Left lung (tissue), 10 donors: Measurements from ENCODE around the gene SBNO2. TPM values are rescaled to one million over a fixed set of nuclear protein-coding genes. Genes with fewer than 3 reads are reported as not detected.

Source experiments
- ATAC-seq: fragments of 200-7000 bp; cut with Tn5 transposase; one replicate; pipeline ENCODE4 v1.9.1; 2020; ENCODE audit warnings: moderate library complexity
- DNase-seq, 4 donors: peaks; one replicate each; pipeline ENCODE4 v3.0.0-alpha.2; 2013 to 2020
- H3K27ac ChIP-seq, 2 donors: fragments of 200-600 bp; sonication (generic) in 1 of 2; one replicate each; pipeline versions ENCODE4 v1.5.0 to v1.8.0; 2020 to 2021
- H3K27me3 ChIP-seq, 2 donors: fragments of 200-600 bp; sonication (generic) in 1 of 2; one replicate each; pipeline versions ENCODE4 v1.5.0 to v1.8.0; 2020 to 2021
- H3K36me3 ChIP-seq, 2 donors: fragments of 200-600 bp; sonication (generic) in 1 of 2; one replicate each; pipeline versions ENCODE4 v1.5.0 to v1.8.0; 2020 to 2021
- H3K4me1 ChIP-seq, 2 donors: fragments of 200-600 bp; one replicate each; pipeline ENCODE4 v1.8.0; 2021
- H3K4me3 ChIP-seq, 2 donors: fragments of 200-600 bp; sonication (generic) in 1 of 2; one replicate each; pipeline versions ENCODE4 v1.5.0 to v1.8.0; 2020 to 2021; ENCODE audit warnings: mild to moderate bottlenecking in 1 of 2
- H3K9me3 ChIP-seq, 2 donors: fragments of 200-600 bp; sonication (generic) in 1 of 2; one replicate each; pipeline versions ENCODE4 v1.5.0 to v1.8.0; 2020 to 2021
- CTCF ChIP-seq, 2 donors: fragments of 200-600 bp; sonication (generic) in 1 of 2; IDR thresholded peaks; one replicate each; pipeline versions ENCODE4 v1.5.0 to v1.8.0; 2021; ENCODE audit warnings: antibody characterized with exemption in 2 of 2
- intact Hi-C, 2 donors: fragments of 100-400 bp; cut with DNase I; formaldehyde crosslinking; loops; one replicate each; pipeline versions ENCODE4 v1.11.2 to v1.14.2; 2022
- polyA plus RNA-seq, 6 donors: library from polyadenylated mRNA; unstranded; fragments of 120-200 nt; gene quantifications; one replicate each; pipeline ENCODE4 v1.2.1, GENCODE V29; 2013; ENCODE audit not compliant: insufficient read length in 6 of 6
- total RNA-seq, 2 donors: library from RNA; stranded (reverse); fragmentation: NEBNext Ultra II Directional; extraction: Animal tissue kit (Norgen Biotek cat#: 25700); gene quantifications; one replicate each; pipeline ENCODE4 v1.2.1, GENCODE V29; 2021
- donor health status: DM: no; HTN: yes; CAD: no.
- donor health status: DM: no; HTN: no; CAD: no.

Gene SBNO2
- total and polyA plus RNA-seq, 8 donors: 17.9 to 119 (median 23.7) TPM

- H3K27me3 ChIP-seq: no peaks in the 10 kb centered on the region
- no peak overlapping the region for H3K4me3 ChIP-seq
- peaks cover 0 to 81% of the 10 kb centered on the region in 2 donors for H3K36me3 ChIP-seq
- DNase-seq (peak in 1 of 4 donors; percentile 77), ATAC-seq (peak; percentile 8)
- no peak overlapping the region for H3K27ac ChIP-seq
- no peaks in the 10 kb centered on the region for H3K9me3 ChIP-seq
- no peak for TF ChIP-seq CTCF (IDR thresholded peaks at IDR 0.05)
- intact Hi-C loops: no loop called here
- H3K4me1 ChIP-seq: peaks cover 0 to 31% of the 10 kb centered on the region in 2 donors
These were observed 33.6 kb downstream of the SBNO2 start for GRCh38 chr19:1140272-1141027.

GRCh38 chr19:1139126-1139525 lies 34.9 kb downstream of the SBNO2 start:
- intact Hi-C loops: no loop called here
- H3K4me3 ChIP-seq: no peak overlapping the region
- no peak for DNase-seq

GRCh38 chr19:1138121-1138520 lies 35.9 kb downstream of the SBNO2 start:
- Histone ChIP-seq H3K9me3 (no peaks in the 10 kb centered on the region), H3K27ac (no peak overlapping the region), H3K27me3 (no peaks in the 10 kb centered on the region), H3K4me1 (peaks cover 4 to 54% of the 10 kb centered on the region in 2 donors), H3K36me3 (peaks cover 0 to 63% of the 10 kb centered on the region in 2 donors), H3K4me3 (no peak overlapping the region)
- no peak for TF ChIP-seq CTCF (IDR thresholded peaks at IDR 0.05)
- no peak for DNase-seq
- intact Hi-C loops: no loop called here
- no peak for ATAC-seq

More at GRCh38 chr19:1139126-1139525, 34.9 kb downstream of the SBNO2 start:
- Histone ChIP-seq H3K4me1 (peaks cover 0 to 44% of the 10 kb centered on the region in 2 donors), H3K36me3 (peaks cover 0 to 73% of the 10 kb centered on the region in 2 donors), H3K9me3 (no peaks in the 10 kb centered on the region), H3K27ac (no peak overlapping the region), H3K27me3 (no peaks in the 10 kb centered on the region)
- TF ChIP-seq CTCF (IDR thresholded peaks at IDR 0.05): no peak
- no peak for ATAC-seq

GRCh38 chr19:1136621-1137317 lies 37.3 kb downstream of the SBNO2 start:
- H3K27ac ChIP-seq: peak overlapping the region; percentile 56 to 99
- peaks cover 14 to 63% of the 10 kb centered on the region in 2 donors for H3K4me1 ChIP-seq
- DNase-seq (no peak), ATAC-seq (no peak)
- H3K27me3 ChIP-seq: no peaks in the 10 kb centered on the region
- no peak overlapping the region for H3K4me3 ChIP-seq
- no peak for TF ChIP-seq CTCF (IDR thresholded peaks at IDR 0.05)
- H3K9me3 ChIP-seq: no peaks in the 10 kb centered on the region
- H3K36me3 ChIP-seq: peaks cover 0 to 52% of the 10 kb centered on the region in 2 donors
- intact Hi-C loops: no loop called here

GRCh38 chr19:1136201-1136600 lies 37.9 kb downstream of the SBNO2 start:
- no peaks in the 10 kb centered on the region for H3K27me3 ChIP-seq
- no peak for TF ChIP-seq CTCF (IDR thresholded peaks at IDR 0.05)
- H3K36me3 ChIP-seq: peaks cover 0 to 48% of the 10 kb centered on the region in 2 donors
- DNase-seq (no peak), ATAC-seq (no peak)
- peaks cover 14 to 58% of the 10 kb centered on the region in 2 donors for H3K4me1 ChIP-seq
- intact Hi-C loops: no loop called here
- H3K27ac ChIP-seq: peak overlapping the region; percentile 56 to 99
- no peak overlapping the region for H3K4me3 ChIP-seq
- H3K9me3 ChIP-seq: no peaks in the 10 kb centered on the region
